Right renal cortex interstitium (tissue), 3 donors: ENCODE measurements around the gene UNC13B. TPM values are rescaled to one million over a fixed set of nuclear protein-coding genes. Genes with fewer than 3 reads are reported as not detected.

Source experiments
- DNase-seq, 3 donors: peaks; one replicate each; pipeline ENCODE4 v3.0.0-alpha.2; 2013; ENCODE audit warnings: low read depth in 3 of 3, low spot score in 2 of 3
- polyA plus RNA-seq, 3 donors: library from polyadenylated mRNA; unstranded; fragments of 120-200 nt; gene quantifications; one replicate each; pipeline ENCODE4 v1.2.1, GENCODE V29; 2013; ENCODE audit not compliant: insufficient read length in 3 of 3

The UNC13B gene
- polyA plus RNA-seq, 3 donors = 27.7 to 30.3 (median 28.6) TPM

DNA sequence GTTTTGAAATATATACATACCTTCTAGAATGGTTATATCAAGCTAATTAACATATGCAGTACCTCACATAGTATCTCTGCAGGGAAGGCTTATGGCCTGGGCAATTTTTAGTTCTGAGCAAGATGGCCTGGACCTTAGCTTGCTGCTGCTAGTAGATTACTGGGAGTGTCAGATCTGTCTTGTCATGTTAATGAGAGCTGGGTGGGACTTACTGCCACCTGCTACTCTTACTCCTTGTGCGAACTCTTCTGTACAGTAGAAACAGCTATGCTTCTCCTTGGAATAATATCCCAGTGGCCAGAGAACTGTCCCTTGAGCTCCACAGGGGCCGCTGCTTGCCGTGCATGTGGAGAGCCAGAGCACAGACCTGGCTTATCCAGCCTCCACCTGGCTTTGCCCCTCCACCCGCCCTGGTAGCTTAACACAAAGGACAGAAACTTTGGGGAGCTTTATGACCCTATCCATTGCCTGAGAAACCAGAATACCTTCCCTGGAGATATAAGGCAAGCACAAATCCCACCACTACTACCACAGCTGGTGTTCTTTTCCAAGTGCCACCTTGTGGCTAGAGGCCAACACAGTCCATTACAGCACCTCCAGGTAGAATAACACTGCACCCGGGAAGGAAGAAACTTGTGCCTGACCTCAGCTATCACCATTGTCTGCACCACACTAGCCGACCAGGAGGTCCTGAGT, 253.7 kb downstream of the UNC13B start:
- DNase-seq = no peak

DNA sequence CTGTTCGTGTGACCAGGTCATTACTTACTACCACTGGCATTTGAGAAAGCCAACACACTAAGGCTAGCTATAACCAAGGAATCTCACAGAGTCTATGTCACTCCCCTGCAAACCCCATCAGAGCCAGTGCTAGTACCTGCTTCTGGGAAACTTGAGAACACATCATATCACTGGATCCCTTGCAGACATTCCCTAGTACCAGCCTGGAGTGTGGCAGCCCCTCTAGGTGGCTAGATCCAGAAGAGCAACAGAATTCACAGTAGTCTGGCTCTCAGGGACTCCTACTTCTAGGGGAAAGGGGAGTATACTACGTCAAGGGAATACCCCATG, 254.3 kb downstream of the UNC13B start:
- no peak for DNase-seq

DNA sequence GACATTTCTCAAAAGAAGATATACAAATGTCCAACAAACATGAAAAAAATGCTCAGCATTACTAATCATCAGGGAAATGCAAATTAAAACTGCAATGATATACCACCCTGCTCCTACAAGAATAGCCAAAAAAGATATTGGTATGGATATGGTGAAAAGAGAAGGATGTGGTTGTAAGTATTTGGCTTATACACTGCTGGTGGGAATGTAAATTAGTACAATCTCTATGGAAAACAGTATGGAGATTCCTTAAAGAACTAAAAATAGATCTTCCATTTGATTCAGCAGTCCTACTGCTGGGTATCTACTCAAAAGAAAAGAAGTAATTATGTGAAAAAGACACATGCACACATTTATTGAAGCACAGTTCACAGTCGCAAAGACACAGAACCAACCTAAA, 260.5 kb downstream of the UNC13B start:
- no peak for DNase-seq

DNA sequence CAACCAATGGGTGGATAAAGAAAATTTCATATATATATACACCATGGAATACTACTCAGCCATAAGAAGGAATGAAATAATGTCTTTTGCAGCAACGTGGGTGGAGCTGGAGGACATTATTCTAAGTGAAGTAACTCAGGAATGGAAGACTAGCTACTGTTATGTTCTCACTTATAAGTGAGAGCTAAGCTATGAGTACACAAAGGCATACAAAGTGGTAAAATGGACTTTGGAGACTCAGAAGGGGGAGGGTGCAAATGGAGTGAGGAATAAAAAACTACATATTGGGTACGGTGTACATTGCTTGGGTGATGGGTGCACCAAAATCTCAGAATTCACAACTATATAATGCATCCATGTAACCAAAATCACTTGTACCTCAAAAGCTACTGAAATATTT, 260.9 kb downstream of the UNC13B start:
- no peak for DNase-seq

DNA sequence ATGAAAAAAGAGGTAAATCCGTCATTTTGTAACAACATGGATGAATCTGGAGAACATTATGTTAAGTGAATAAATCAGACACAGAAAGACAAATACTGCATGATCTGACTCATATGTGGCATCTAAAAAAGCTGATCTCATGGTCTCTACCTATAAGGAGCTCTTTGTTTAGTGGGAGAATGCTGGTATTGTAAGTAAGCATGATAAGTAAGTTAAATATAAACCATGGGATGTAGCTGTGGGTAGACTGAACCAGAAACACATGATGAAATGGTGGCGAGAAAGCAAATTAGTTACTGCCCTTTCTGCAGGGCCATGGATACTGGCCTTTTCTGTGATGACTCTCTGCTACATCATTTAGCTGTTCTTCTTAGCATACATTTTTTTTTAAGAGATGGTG, 261.7 kb downstream of the UNC13B start:
- DNase-seq = no peak

DNA sequence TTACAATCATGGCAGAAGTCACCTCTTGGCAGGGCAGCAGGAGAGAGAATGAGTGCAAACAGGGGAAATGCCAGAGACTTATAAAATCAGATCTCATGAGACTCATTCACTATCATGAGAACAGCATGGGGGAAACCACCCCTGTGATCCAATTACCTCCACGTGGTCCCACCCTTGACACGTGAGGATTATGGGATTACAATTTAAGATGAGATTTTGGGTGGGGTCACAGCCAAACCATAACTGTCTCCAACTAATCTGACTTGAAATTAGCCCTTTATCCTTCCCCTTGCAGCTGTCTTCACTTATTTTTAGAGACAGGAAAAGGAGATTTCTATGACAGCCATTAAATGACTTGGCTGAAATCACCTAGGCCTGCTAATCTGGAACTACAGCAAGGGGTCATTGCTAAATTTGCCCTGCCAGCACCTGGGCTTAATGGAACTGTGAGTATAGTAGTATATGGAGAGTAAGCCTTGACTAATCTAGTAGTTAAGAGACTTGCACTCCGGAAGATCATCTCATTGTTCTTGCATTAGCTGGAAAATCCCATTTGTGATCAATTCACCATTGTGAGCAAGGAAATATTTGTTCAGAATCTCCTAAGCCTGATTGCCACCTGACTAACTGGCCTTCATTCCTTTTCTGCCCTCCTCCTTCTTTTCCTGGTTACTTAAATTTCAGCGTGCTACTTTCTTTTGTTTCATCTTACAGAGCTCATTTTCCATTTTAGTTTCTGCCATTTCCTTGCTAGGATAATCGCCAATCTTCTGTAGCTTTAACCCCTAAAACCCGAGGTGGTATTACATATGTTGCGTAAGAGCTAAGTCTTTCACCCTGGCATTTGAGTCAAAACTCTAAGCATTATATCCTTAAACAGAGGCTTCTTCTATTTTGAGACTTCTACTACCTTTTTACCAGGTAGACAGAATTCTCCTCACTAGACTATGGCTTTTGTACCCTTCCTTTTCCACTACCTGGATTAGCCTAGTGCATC, 262.8 kb downstream of the UNC13B start:
- DNase-seq = no peak

DNA sequence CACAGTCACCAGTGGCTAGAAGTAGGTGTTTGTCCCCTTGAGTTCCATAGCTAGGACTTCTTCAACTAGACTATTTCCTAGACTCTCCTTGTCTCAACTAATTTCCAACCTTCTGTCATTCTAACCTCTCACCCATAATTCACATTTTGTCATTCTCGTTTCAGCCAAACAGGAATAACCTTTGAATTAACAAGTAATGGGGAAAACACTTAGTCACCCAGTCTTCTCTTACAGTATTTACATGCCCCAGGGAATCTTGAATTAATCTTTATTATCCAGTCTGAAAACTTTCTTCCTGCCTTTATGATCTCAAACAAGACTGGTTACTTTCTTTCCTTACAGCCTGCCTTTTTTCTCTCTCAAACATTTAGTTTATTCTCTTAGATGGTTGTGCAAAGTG, 264.8 kb downstream of the UNC13B start:
- DNase-seq = no peak

DNA sequence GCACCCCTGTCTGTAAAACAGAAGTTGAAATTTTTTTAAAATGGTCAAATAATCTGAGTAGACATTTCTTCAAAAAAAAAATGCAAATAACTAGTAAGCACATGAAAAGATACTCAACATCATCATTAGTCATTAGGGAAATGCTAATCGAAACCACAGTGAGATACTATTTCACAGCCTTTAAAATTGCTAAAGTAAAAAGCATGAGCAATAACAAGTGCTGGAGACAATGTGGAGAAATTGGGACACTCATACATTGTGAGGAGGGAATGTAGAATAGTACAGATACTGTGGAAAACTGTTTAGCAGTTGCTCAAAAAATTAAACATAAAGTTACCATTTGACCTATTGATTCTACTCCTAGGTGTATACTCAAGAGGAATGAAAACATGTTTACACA, 269.7 kb downstream of the UNC13B start:
- no peak for DNase-seq

DNA sequence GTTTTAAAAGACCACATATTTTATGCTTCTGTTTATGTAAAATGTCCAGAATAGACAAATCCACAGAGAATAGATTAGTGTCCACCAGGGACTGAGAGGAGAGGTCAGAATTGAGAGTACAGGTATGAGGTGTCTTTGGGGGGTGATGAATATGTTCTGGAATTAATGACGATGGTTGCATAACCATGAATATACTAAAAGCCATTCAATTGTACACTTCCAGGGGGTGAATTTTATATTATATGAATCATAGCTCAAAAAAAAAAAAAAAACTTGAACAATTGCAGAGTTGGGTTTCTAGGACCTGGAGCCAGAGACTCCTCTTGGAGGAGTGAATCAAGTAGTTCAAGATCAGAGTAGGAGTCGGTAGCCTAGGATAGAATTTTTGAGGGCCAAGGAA, 270.3 kb downstream of the UNC13B start:
- no peak for DNase-seq

DNA sequence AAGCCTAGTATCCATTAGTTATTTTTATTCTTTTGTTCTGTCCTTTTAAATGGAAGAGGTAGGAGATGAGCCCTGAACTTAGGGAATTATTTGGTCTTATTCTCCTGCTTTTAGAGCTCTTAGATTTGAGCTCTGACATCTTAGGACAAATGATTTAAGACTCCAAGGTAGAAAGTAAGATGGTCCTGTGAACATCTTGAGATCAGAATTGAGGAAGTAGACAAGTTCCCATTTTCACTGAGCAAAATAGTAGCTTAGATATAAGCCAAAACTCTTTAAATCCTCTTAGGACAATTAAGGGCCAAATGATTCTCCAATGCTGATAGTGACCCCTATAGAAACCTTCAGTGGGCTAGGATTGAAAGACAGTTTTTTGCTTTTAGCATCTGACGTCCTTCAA, 275.1 kb downstream of the UNC13B start:
- no peak for DNase-seq

DNA sequence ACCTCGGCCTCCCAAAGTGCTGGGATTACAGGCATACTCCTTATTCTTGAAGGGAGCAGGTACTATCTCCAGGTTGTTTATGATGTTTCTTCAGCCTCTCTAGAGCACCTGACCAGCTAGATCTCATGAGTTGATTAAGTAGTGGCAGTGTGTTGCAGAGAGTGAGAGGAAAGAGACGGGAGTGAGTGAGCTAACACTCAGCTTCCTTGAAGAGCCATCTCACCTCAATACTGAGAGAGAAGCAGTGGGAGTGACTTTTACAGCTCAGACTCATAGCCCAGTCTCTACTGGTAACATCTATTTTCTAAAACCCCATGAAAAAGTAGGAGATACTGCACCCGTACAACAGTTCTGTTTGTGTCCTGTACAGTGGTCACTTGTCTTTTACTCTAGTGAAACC, 284.2 kb downstream of the UNC13B start:
- no peak for DNase-seq

DNA sequence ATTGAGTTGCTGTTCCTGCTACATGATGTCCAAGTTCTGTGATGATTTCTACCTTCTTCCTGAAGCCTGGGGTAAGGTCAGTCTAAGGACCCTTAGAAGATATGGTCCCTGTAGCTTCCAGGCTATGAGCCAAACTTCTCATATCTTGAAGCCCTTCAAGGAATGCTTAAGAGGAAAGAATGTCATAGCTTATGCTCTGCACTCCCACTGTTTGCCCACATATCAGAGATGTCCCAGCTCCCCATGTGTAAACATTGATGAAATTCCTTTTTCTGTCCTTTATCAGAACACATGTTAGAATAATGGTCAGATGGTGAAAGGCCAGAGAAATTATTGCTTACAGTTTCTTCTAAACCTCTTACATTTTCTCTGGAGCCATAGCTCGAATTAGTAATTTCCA, 286.7 kb downstream of the UNC13B start:
- DNase-seq = no peak

DNA sequence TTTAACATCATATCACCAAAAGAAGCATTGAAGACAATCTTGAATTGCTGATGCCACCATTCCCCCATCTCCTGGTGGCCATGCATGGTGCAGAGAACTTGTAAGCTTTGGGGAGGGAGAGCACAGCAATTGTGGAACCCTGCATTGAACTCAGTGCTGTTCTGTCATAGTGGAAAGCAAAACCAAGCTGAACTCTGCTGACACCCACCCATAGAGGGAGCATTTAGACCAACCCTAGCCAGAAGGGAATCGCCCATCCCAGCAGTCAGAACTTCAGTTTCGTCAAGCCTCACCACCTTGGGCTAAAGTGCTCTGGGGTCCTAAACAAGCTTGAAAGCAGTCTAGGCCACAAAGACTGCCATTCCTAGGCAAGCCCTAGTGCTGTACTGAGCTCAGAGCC, 290.7 kb downstream of the UNC13B start:
- no peak for DNase-seq

DNA sequence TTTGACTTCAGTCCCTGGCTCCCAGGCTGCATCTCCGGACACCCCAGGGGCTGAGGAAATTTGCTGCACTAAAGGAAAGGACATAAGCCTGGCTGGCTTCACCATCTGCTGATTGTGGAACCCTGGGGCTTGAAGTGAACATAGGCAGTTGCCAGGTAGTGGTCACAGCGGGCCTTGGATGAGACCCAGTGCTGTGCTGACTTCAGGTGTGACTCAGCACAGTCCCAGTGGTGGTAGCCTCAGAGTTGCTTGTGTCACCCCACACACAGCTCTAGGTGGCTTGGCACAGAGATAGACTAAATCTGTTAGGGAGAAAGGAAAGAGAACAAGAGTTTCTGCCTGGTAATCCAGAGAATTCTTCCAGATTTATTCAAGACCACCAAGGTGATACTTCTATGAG, 292.0 kb downstream of the UNC13B start:
- DNase-seq = no peak

Other genes with a start within 250 kb of the UNC13B start
- under 1 TPM; 0.17 to 0.21 (median 0.19) TPM for gene PHF24, start 203.7 kb upstream of the UNC13B start, polyA plus RNA-seq
- 10 to 100 TPM; 10.3 to 11.7 (median 10.8) TPM for gene DNAJB5, start 172.3 kb upstream of the UNC13B start, polyA plus RNA-seq
- 100 to 1,000 TPM; 270 to 279 (median 279) TPM for gene VCP, start 89.4 kb upstream of the UNC13B start, polyA plus RNA-seq
- gene FANCG, start 82.1 kb upstream of the UNC13B start, polyA plus RNA-seq = 10 to 100 TPM; 41.3 to 44.6 (median 42.1) TPM
- 10 to 100 TPM; 30.2 to 34.3 (median 30.4) TPM for gene PIGO, start 65.4 kb upstream of the UNC13B start, polyA plus RNA-seq
- gene STOML2, start 58.9 kb upstream of the UNC13B start, polyA plus RNA-seq = 100 to 1,000 TPM; 131 to 138 (median 136) TPM
- 10 to 100 TPM; 11.8 to 12.3 (median 12.0) TPM for gene ATOSB, start 46.1 kb upstream of the UNC13B start, polyA plus RNA-seq